ENCODE data around the gene GRID1. TPM values are rescaled to one million over a fixed set of nuclear protein-coding genes. Genes with fewer than 3 reads are reported as not detected.

Gene GRID1
- total RNA-seq, 1 experiment from 2014 or later = 5.6 TPM

GRCh38 chr10:86344281-86344680 is 22.3 kb downstream of the GRID1 start (continued):
- TF ChIP-seq CTCF (IDR thresholded peaks at IDR 0.05 in 2 of 3, conservative IDR thresholded peaks at IDR 0.05 in 1 of 3; ENCODE audit: borderline replicate concordance in 1 of 3, insufficient read depth in 1 of 3, low read depth in 2 of 3, low read length in 2 of 3) (no peak), POLR2AphosphoS5 (IDR thresholded peaks at IDR 0.05; ENCODE audit: low read depth, low read length) (no peak)

GRCh38 chr10:86343761-86344160 is 22.8 kb downstream of the GRID1 start:
- no peaks in the 10 kb centered on the region for H3K9me3 ChIP-seq (ENCODE audit: control insufficient read depth in 1 of 2, insufficient read depth in 1 of 2, low read depth in 1 of 2, low read length in 2 of 2)
- CTCF ChIA-PET = no interaction called here
- no peak overlapping the region for H3K4me3 ChIP-seq (replicated peaks in 1 of 2; ENCODE audit: low read depth in 1 of 2, low read length in 2 of 2)
- H3K4me1 ChIP-seq (ENCODE audit: control insufficient read depth in 1 of 2, insufficient read depth in 2 of 2, low read length in 2 of 2) = peaks cover 28 to 39% of the 10 kb centered on the region in 2 experiments
- no peaks in the 10 kb centered on the region for H3K27me3 ChIP-seq (ENCODE audit: insufficient read depth, low read length)
- TF ChIP-seq POLR2A (IDR thresholded peaks at IDR 0.05; ENCODE audit: borderline replicate concordance, extremely low read depth, insufficient read depth, insufficient read length) (no peak), SRF (IDR thresholded peaks at IDR 0.05; ENCODE audit: low read depth) (no peak), EGR1 (IDR thresholded peaks at IDR 0.05; ENCODE audit: low read depth) (no peak), ZFX (IDR thresholded peaks at IDR 0.05) (no peak), ZNF274 (IDR thresholded peaks at IDR 0.05; ENCODE audit: low read depth, low read length) (no peak)
- intact Hi-C loops (cut with micrococcal nuclease) = no loop called here
- BruUV-seq (replicated peaks) = no TSS peak
- H3K9ac ChIP-seq (ENCODE audit: low read length) = no peak overlapping the region
- no peak overlapping the region for H3K4me2 ChIP-seq (ENCODE audit: low read length)
- RAD21 ChIA-PET (ENCODE audit: low non-redundant PET in 1 of 2, low total read pairs in 2 of 2, uncharacterized antibody in 2 of 2, unreplicated experiment in 2 of 2) = no interaction called here
- POLR2A ChIA-PET = no interaction called here
- DNase-seq (ENCODE audit: low read depth, low spot score) = no peak
- no peak overlapping the region for H2AFZ ChIP-seq (ENCODE audit: low read depth, low read length, poor library complexity, severe bottlenecking)
- H3K36me3 ChIP-seq (ENCODE audit: control insufficient read depth in 1 of 2, insufficient read depth in 2 of 2, low read length in 2 of 2) = no peaks in the 10 kb centered on the region
- no peaks in the 10 kb centered on the region for H3K9me2 ChIP-seq (ENCODE audit: insufficient read depth)
- no peak overlapping the region for H3K27ac ChIP-seq (ENCODE audit: low read depth, low read length)
- H3K79me2 ChIP-seq (ENCODE audit: insufficient read depth, low read length) = no peaks in the 10 kb centered on the region
- no peaks in the 10 kb centered on the region for H4K20me1 ChIP-seq (ENCODE audit: insufficient read depth)
- no peak for ATAC-seq

Data from HCT116 (cell line).